Measurements from ENCODE around the gene FAM3A. TPM values are rescaled to one million over a fixed set of nuclear protein-coding genes. Genes with fewer than 3 reads are reported as not detected.
A peak's percentile ranks its signal among the peaks of the same experiment; 100 is the strongest.

FAM3A gene
- total RNA-seq, 2 experiments from 2014 or later = 34.4 to 38.6 TPM

- POLR2A ChIA-PET = no interaction called here
- Mint-ChIP-seq H3K4me3 (no peak overlapping the region), H3K27me3 (no peaks in the 10 kb centered on the region), H3K27ac (no peak overlapping the region), H3K9me3 (no peaks in the 10 kb centered on the region), H3K36me3 (ENCODE audit: low read depth) (no peaks in the 10 kb centered on the region), H3K4me1 (no peaks in the 10 kb centered on the region)
- DNase-seq = no peak
- CTCF ChIA-PET = no interaction called here
These were observed 48.5 kb downstream of the FAM3A start for GRCh38 chrX:154467556-154467955.

DNA sequence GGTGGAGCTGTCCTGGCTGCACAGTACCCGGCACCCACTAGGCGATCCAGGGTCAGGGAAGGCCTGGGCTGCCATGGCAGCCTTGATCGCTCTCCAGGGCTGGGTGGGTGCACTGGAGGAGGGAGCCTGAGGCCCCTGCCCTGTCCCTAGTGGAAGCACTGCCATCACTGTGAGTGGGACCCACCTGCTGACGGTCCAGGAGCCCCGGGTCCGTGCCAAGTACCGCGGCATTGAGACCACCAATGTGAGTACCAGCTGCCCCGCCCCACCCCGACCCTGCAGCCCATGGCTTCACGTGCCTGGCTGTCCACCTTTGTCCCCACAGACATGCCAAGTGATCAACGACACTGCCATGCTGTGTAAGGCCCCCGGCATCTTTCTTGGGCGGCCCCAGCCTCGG is 49.1 kb downstream of the FAM3A start:
- Mint-ChIP-seq H3K27me3 (no peaks in the 10 kb centered on the region), H3K36me3 (ENCODE audit: low read depth) (no peaks in the 10 kb centered on the region), H3K9me3 (no peaks in the 10 kb centered on the region), H3K4me1 (no peaks in the 10 kb centered on the region), H3K27ac (no peak overlapping the region), H3K4me3 (no peak overlapping the region)
- CTCF ChIA-PET = interaction anchor here (0.6 kb wide), 1 partner anchor 26 kb away, joined by 3 read pairs; no protein-coding TSS in a partner anchor
- DNase-seq = no peak
- POLR2A ChIA-PET = no interaction called here

DNA sequence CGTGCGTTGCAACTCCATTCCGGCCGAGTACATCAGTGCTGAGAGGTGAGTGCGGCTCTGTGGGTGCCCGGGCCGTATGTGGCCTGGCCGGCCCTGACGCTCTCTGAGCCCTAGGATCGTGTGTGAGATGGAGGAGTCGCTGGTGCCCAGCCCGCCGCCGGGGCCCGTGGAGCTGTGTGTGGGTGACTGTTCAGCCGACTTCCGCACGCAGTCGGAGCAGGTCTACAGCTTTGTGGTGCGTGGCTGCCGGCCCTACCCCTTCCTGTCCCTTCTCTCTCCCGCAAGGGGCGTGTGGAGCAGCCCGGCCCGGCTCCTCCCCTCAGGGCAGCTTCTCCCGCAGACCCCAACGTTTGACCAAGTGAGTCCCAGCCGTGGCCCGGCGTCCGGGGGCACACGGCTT is 50.0 kb downstream of the FAM3A start:
- no peaks in the 10 kb centered on the region for H3K27me3 Mint-ChIP-seq
- H3K27ac Mint-ChIP-seq = no peak overlapping the region
- ChIA-PET POLR2A (no interaction called here), CTCF (interaction anchor here (1.2 kb wide), 1 partner anchor 21 kb away, joined by 3 read pairs; the partner anchor contains the start of gene UBL4A)
- H3K4me3 Mint-ChIP-seq = no peak overlapping the region
- DNase-seq = no peak
- H3K4me1 Mint-ChIP-seq = no peaks in the 10 kb centered on the region
- no peaks in the 10 kb centered on the region for H3K9me3 Mint-ChIP-seq
- no peaks in the 10 kb centered on the region for H3K36me3 Mint-ChIP-seq (ENCODE audit: low read depth)

DNA sequence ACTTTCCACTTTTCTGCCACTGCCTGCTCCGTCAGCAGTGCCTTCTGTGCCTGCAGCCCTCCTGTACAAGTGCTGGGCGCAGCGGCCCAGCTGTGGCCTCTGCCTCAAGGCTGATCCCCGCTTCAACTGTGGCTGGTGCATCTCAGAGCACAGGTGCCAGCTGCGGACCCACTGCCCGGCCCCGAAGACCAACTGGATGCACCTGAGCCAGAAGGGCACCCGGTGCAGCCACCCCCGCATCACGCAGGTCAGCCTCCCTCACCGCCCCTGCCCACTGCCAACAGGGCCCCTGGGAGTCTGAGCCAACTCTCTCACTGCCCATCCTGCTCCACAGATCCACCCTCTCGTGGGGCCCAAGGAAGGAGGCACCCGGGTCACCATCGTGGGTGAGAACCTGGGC is 50.4 kb downstream of the FAM3A start:
- no peak overlapping the region for H3K4me3 Mint-ChIP-seq
- H3K27me3 Mint-ChIP-seq = no peaks in the 10 kb centered on the region
- no peaks in the 10 kb centered on the region for H3K4me1 Mint-ChIP-seq
- no peak for DNase-seq
- no peaks in the 10 kb centered on the region for H3K36me3 Mint-ChIP-seq (ENCODE audit: low read depth)
- no peaks in the 10 kb centered on the region for H3K9me3 Mint-ChIP-seq
- ChIA-PET POLR2A (no interaction called here), CTCF (interaction anchor here (0.9 to 1.2 kb wide), 3 partner anchors 19 to 26 kb away, joined by 3 read pairs; partner anchors contain the start of gene UBL4A)
- no peak overlapping the region for H3K27ac Mint-ChIP-seq

GRCh38 chrX:154464806-154465365 is 51.1 kb downstream of the FAM3A start:
- no peaks in the 10 kb centered on the region for H3K4me1 Mint-ChIP-seq
- no peaks in the 10 kb centered on the region for H3K9me3 Mint-ChIP-seq
- DNase-seq = no peak
- no peaks in the 10 kb centered on the region for H3K27me3 Mint-ChIP-seq
- CTCF ChIA-PET = interaction anchor here (0.9 to 1.2 kb wide), 3 partner anchors 20 to 27 kb away, joined by 3 read pairs; partner anchors contain the start of gene UBL4A
- H3K36me3 Mint-ChIP-seq (ENCODE audit: low read depth) = no peaks in the 10 kb centered on the region
- H3K4me3 Mint-ChIP-seq = no peak overlapping the region
- no peak overlapping the region for H3K27ac Mint-ChIP-seq
- POLR2A ChIA-PET = no interaction called here

DNA sequence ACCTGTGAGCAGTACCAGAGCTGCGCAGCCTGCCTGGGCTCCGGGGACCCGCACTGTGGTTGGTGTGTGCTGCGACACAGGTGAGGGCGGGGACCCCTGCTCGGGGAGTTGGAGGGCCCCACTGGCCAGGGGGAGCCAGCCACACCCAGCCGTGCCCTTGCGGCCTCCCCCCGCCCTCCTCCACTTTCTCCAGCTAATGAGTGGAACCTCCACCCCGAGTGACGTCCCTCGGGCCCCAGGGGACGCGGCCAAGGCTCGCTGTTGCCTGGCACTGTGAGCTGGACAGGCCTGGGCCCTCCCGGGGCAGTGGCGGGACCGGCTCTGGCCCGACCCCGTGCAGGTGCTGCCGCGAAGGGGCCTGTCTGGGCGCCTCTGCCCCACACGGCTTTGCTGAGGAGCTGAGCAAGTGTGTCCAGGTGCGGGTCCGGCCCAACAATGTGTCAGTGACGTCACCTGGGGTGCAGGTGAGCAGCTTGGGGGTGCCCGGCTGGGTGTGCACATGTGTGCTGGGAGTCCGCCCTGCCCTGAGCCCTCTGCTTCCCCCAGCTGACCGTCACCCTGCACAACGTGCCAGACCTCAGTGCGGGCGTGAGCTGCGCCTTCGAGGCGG is 52.3 kb downstream of the FAM3A start:
- ChIA-PET CTCF (interaction anchor here (1.0 kb wide), 1 partner anchor 11 kb away, joined by 6 read pairs; no protein-coding TSS in a partner anchor), POLR2A (interaction anchor here (0.5 kb wide), 1 partner anchor 37 kb away, joined by 3 read pairs; no protein-coding TSS in a partner anchor)
- H3K9me3 Mint-ChIP-seq = no peaks in the 10 kb centered on the region
- no peak for DNase-seq
- H3K4me3 Mint-ChIP-seq = no peak overlapping the region
- H3K27ac Mint-ChIP-seq = no peak overlapping the region
- peaks cover 4% of the 10 kb centered on the region for H3K4me1 Mint-ChIP-seq
- H3K36me3 Mint-ChIP-seq (ENCODE audit: low read depth) = no peaks in the 10 kb centered on the region
- H3K27me3 Mint-ChIP-seq = no peaks in the 10 kb centered on the region

DNA sequence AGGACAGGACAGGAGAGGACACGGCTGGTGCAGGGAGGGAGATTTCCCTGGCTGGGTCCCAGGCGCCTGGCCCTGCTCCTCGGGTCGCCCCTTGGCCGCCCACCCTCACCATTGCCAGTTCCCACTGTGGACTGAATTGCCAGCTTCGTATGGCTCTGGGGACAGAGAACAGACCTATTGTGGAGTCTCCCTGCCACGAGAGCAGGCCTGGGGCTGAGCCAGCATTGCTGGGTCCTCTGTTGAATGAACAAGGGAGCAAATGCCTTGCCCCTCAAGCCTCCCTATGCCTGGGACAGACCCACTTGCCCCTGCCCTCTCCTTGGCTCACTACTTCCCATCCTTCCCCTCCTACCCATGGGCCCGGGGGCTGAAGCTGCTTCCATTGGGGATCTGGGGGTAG is 53.6 kb downstream of the FAM3A start:
- CTCF ChIA-PET = interaction anchor here (0.8 to 1.2 kb wide), 2 partner anchors 10 to 18 kb away, joined by 3 to 4 read pairs; no protein-coding TSS in a partner anchor
- no peaks in the 10 kb centered on the region for H3K36me3 Mint-ChIP-seq (ENCODE audit: low read depth)
- H3K27me3 Mint-ChIP-seq = no peaks in the 10 kb centered on the region
- no peaks in the 10 kb centered on the region for H3K9me3 Mint-ChIP-seq
- POLR2A ChIA-PET = no interaction called here
- H3K27ac Mint-ChIP-seq = no peak overlapping the region
- H3K4me3 Mint-ChIP-seq = no peak overlapping the region
- peaks cover 6% of the 10 kb centered on the region for H3K4me1 Mint-ChIP-seq
- DNase-seq = no peak

- Mint-ChIP-seq H3K4me3 (no peak overlapping the region), H3K9me3 (no peaks in the 10 kb centered on the region), H3K4me1 (peaks cover 9% of the 10 kb centered on the region), H3K36me3 (ENCODE audit: low read depth) (no peaks in the 10 kb centered on the region), H3K27ac (no peak overlapping the region), H3K27me3 (no peaks in the 10 kb centered on the region)
- ChIA-PET POLR2A (no interaction called here), CTCF (no interaction called here)
- DNase-seq = no peak
These were observed 55.7 kb downstream of the FAM3A start for GRCh38 chrX:154460326-154460725.

DNA sequence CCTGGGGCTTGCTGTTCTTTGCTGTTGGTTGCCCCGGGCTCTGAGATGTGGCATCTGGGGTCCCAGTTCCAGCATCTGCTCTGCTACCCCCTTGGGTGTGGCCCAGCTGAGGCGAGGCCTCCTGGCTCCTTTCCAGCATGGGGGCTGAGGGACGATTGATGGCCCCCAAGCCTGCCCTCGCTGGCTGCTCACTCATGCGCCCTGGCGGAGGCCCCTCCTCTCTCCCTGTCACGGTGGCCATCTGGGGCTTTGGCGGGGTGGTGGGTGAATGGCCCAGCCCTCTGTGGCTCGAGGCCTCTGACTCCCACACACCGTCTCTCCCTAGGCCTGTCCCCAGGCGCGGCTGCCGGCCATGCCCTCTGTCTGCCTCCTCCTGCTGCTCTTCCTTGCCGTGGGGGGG is 56.2 kb downstream of the FAM3A start:
- Mint-ChIP-seq H3K4me3 (peak overlapping the region; percentile 76), H3K36me3 (ENCODE audit: low read depth) (no peaks in the 10 kb centered on the region), H3K4me1 (peaks cover 9% of the 10 kb centered on the region), H3K9me3 (no peaks in the 10 kb centered on the region), H3K27ac (no peak overlapping the region), H3K27me3 (no peaks in the 10 kb centered on the region)
- ChIA-PET CTCF (interaction anchor here (0.9 kb wide), 1 partner anchor 61 kb away, joined by 3 read pairs; the partner anchor contains the start of gene RPL10), POLR2A (no interaction called here)
- no peak for DNase-seq

DNA sequence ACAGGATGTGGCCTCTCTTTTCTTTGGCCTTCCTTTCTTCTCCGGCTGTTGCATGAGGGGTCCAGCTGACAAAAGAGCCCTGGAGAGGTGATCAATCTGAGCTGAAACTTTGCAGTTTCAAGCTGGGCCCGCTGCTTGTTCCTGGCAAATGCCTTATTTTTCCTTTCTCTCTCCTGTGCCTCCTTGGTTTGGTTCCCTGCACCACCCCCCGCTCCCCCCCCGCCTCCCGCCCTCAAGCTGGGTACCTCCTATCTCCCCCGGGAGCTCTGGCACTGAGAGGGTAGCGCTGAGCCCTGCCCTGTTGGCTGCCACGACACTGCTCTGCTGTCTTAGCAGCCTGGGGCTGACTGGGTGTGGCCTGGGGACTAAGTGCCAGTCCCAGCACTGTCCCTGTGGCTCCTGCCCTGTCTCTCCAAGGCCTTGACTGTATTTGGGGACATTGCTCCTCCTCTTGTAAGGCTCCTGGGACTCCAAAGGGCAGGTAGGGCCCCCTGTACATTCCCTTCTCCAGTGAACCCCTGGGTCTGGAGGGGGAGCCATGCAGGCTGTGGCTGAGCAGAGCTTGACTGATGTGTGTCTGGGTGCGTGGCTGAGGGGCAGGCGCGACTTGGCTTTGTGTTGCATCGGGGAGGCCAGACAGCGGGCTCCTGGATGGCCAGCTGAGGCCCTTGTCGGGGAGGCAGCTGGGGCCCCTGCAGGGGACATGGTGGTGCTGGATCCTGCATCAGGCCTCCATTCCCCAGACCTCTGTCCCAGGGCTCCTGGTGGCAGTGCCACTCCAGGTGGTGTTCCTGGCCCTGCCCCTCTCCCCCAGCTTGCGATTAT is 56.9 kb downstream of the FAM3A start:
- H3K4me1 Mint-ChIP-seq = peaks cover 9% of the 10 kb centered on the region
- POLR2A ChIA-PET = no interaction called here
- DNase-seq = no peak
- H3K4me3 Mint-ChIP-seq = peak overlapping the region; percentile 76
- peak overlapping the region; percentile 82 for H3K27ac Mint-ChIP-seq
- no peaks in the 10 kb centered on the region for H3K36me3 Mint-ChIP-seq (ENCODE audit: low read depth)
- no peaks in the 10 kb centered on the region for H3K27me3 Mint-ChIP-seq
- CTCF ChIA-PET = interaction anchor here (0.9 kb wide), 2 partner anchors 26 to 60 kb away, joined by 3 to 4 read pairs; partner anchors contain the start of gene RPL10
- no peaks in the 10 kb centered on the region for H3K9me3 Mint-ChIP-seq

DNA sequence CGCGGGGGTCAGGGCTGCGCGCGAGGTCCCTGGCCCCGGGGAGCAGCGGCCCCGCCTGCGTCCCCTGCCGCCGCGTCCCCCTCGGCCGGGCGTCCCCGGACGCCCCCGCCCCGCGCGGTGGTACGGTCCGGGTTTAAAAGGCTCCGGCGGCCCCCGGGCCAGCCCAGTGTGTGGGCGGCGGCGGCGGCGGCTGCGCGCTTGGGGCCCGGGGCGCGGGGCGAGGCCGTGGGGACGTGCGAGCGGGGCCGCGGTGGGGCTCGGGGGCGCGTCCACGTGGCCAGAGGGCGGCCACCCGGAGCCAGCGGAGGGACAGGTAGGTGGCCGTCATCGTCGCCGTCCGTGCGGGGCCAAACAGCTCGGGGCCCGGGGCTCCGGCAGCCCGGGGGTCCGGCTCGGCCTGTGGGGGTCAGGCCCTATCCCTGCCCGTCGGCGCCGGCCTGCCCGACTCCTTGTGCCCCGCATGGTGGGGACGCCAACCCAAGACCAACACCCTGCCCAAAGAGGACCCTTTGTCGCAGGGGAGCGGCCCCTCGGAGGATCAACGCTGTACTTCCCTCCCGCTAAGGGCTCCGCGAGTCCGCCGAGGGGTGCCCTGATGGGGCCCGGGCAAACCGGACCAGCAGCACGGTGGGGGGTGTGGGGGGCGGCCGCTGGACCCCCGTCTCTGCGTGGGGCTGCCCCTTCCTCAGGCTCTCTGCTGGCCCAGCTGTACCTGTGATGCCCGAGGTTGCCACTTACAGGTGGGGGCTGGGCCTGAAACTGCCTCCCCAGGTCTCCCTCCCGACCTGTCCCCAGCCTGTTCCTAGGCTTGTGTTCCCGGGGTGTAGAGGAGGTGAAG is 57.7 kb downstream of the FAM3A start, which contains the start of gene PLXNA3:
TSS of gene PLXNA3 (plus strand) at position 166 of the 838 bp plus-strand sequence. CDS start 1,903 bp downstream, outside the sequence.
- Mint-ChIP-seq H3K4me1 (peaks cover 9% of the 10 kb centered on the region), H3K4me3 (peak within 1 kb of the TSS; percentile 90), H3K27me3 (no peaks in the 10 kb centered on the region), H3K9me3 (no peaks in the 10 kb centered on the region), H3K27ac (peak within 1 kb of the TSS; percentile 92), H3K36me3 (ENCODE audit: low read depth) (no peaks in the 10 kb centered on the region)
- peak; percentile 50 for DNase-seq
- ChIA-PET POLR2A (no interaction called here), CTCF (interaction anchor here (0.6 to 0.9 kb wide), 3 partner anchors 27 to 76 kb away, joined by 3 to 4 read pairs (median 3); partner anchors contain the start of gene RPL10)

DNA sequence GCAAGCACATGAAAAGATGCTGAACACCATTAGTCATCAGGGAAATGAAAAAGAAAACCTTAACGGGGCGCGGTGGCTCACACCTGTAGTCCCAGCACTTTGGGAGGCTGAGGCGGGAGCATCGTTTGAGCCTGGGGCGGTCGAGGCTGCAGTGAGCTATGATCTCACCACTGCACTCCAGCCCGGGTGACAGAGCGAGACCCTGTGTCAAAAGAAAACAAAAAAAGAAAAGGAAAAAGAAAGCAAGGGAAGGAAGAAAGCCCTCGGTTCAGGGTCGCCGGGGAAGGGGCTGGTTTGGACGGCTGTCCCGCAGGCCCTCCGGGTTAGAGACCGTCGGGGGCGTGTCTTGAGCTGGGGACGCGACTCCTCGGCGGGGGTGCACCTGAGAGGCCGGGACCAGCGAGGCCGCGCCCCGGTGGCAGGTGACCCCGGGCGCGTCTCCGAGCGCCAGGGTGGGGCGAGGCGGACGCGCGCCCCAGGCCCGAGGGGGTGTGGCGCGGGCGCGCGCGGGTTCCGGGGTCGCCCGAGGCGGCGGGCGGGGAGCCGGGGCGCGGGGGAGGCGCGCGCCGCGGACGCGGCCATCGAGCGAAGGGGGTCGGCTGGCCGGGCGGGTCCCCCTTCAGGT is 58.4 kb downstream of the FAM3A start:
- ChIA-PET POLR2A (no interaction called here), CTCF (interaction anchor here (0.6 kb wide), 1 partner anchor 77 kb away, joined by 3 read pairs; no protein-coding TSS in a partner anchor)
- Mint-ChIP-seq H3K9me3 (no peaks in the 10 kb centered on the region), H3K4me1 (peaks cover 9% of the 10 kb centered on the region), H3K36me3 (ENCODE audit: low read depth) (peaks cover 2% of the 10 kb centered on the region), H3K27me3 (no peaks in the 10 kb centered on the region), H3K27ac (peak overlapping the region; percentile 92), H3K4me3 (peak overlapping the region; percentile 90)
- peak; percentile 48 for DNase-seq

All from activated CD4-positive, alpha-beta T cell treated with anti-CD3 and anti-CD28 coated beads, Interleukin-2, amount 10 ng/mL, durations not matched to agents 7 days and 5 days (primary cell).